Measurements from ENCODE around the gene SAPCD2.

Gene SAPCD2

DNA sequence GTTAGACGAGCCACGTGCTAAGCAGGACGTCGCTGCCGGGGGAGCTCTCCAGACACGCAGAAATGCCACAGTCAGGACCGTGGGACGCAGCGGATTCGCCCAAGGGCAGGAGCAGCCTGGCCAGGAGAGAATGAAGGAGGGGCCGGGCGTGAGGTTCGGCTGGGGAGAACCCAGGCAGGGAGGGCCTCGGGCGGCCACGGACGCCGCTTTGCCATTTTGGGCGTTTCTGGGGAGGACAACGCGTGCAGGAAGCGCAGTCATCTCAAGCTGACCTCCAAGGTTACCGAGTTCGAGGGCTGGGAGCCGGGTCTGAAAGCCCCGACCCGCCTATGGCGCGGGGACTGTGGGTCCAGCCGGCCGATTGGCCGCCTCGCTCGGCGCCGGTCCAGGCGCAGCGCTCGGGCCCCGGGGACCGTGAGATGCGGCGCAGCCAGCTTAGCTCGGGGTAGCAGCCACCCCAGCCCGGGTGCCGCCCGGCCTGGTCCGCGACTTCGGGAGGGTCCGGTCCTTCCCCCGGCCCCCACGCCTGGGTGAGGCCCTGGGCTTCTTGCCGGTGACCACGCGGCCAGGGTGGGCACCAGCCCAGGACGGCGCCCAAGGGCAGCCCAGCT lies 15.7 kb upstream of the SAPCD2 start:
- Histone ChIP-seq H3K9me2 (ENCODE audit: low read depth, low read length) (no peaks in the 10 kb centered on the region), H2AFZ (ENCODE audit: low read length) (no peak overlapping the region), H3F3A (ENCODE audit: insufficient read depth, low read length) (no peaks in the 10 kb centered on the region), H4K20me1 (ENCODE audit: insufficient read depth, low read length) (no peaks in the 10 kb centered on the region), H3K27me3 (ENCODE audit: insufficient read depth, low read length) (no peaks in the 10 kb centered on the region; the same call in 1 of the 2 replicates), H3K4me1 (ENCODE audit: insufficient read depth, low read length, severe bottlenecking) (peaks cover 34% of the 10 kb centered on the region), H3K27ac (ENCODE audit: low read depth, low read length, poor library complexity, severe bottlenecking) (peak overlapping the region; percentile 81), H3K4me2 (ENCODE audit: low read length) (peak overlapping the region; percentile 89), H3K36me3 (ENCODE audit: insufficient read depth, low read length) (peaks cover 21% of the 10 kb centered on the region), H3K79me2 (ENCODE audit: insufficient read depth, low read length) (no peaks in the 10 kb centered on the region), H3K9ac (ENCODE audit: low read length) (peak overlapping the region; percentile 86), H3K9me3 (ENCODE audit: low read length) (no peaks in the 10 kb centered on the region), H3K4me3 (ENCODE audit: low read depth, low read length, poor library complexity, severe bottlenecking) (peak overlapping the region; percentile 70)
- no peak for TF ChIP-seq EZH2 (IDR thresholded peaks at IDR 0.05; ENCODE audit: borderline replicate concordance, low read length)
- TF ChIP-seq, protein P1, sequence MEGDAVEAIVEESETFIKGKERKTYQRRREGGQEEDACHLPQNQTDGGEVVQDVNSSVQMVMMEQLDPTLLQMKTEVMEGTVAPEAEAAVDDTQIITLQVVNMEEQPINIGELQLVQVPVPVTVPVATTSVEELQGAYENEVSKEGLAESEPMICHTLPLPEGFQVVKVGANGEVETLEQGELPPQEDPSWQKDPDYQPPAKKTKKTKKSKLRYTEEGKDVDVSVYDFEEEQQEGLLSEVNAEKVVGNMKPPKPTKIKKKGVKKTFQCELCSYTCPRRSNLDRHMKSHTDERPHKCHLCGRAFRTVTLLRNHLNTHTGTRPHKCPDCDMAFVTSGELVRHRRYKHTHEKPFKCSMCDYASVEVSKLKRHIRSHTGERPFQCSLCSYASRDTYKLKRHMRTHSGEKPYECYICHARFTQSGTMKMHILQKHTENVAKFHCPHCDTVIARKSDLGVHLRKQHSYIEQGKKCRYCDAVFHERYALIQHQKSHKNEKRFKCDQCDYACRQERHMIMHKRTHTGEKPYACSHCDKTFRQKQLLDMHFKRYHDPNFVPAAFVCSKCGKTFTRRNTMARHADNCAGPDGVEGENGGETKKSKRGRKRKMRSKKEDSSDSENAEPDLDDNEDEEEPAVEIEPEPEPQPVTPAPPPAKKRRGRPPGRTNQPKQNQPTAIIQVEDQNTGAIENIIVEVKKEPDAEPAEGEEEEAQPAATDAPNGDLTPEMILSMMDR (IDR thresholded peaks at IDR 0.05; ENCODE audit: low read length): no peak

DNA sequence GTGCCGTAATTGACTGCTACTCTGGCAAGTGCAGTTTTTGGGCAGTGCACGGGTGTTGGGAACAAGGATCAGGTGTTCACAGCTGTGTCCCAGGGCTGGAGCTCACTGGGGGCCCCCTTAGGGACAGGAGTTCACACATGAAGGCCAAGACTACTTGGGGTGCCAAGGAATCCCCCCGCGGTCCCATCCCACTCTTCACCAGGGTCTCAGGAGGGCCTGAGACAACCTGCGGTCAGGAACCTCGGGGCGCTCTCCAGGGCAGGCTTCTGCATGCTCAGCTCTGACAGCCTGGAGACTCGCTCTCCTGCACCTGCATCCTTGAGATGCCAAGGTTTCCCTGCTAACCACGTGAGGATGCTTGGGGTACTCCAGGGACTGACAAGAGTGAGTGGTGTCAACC lies 14.2 kb upstream of the SAPCD2 start:
- TF ChIP-seq, protein P1 (IDR thresholded peaks at IDR 0.05; ENCODE audit: low read length): no peak
- no peak for TF ChIP-seq EZH2 (IDR thresholded peaks at IDR 0.05; ENCODE audit: borderline replicate concordance, low read length)
- H3F3A ChIP-seq (ENCODE audit: insufficient read depth, low read length): no peaks in the 10 kb centered on the region
- H3K27me3 ChIP-seq (ENCODE audit: insufficient read depth, low read length): no peaks in the 10 kb centered on the region; the same call in 1 of the 2 replicates
- no peaks in the 10 kb centered on the region for H4K20me1 ChIP-seq (ENCODE audit: insufficient read depth, low read length)
- no peak overlapping the region for H3K4me3 ChIP-seq (ENCODE audit: low read depth, low read length, poor library complexity, severe bottlenecking)
- no peaks in the 10 kb centered on the region for H3K9me2 ChIP-seq (ENCODE audit: low read depth, low read length)
- no peak overlapping the region for H3K27ac ChIP-seq (ENCODE audit: low read depth, low read length, poor library complexity, severe bottlenecking)
- H3K4me1 ChIP-seq (ENCODE audit: insufficient read depth, low read length, severe bottlenecking): peaks cover 34% of the 10 kb centered on the region
- H3K4me2 ChIP-seq (ENCODE audit: low read length): no peak overlapping the region
- H3K79me2 ChIP-seq (ENCODE audit: insufficient read depth, low read length): no peaks in the 10 kb centered on the region
- H3K9me3 ChIP-seq (ENCODE audit: low read length): no peaks in the 10 kb centered on the region
- H3K9ac ChIP-seq (ENCODE audit: low read length): no peak overlapping the region
- peaks cover 32% of the 10 kb centered on the region for H3K36me3 ChIP-seq (ENCODE audit: insufficient read depth, low read length)
- H2AFZ ChIP-seq (ENCODE audit: low read length): no peak overlapping the region

DNA sequence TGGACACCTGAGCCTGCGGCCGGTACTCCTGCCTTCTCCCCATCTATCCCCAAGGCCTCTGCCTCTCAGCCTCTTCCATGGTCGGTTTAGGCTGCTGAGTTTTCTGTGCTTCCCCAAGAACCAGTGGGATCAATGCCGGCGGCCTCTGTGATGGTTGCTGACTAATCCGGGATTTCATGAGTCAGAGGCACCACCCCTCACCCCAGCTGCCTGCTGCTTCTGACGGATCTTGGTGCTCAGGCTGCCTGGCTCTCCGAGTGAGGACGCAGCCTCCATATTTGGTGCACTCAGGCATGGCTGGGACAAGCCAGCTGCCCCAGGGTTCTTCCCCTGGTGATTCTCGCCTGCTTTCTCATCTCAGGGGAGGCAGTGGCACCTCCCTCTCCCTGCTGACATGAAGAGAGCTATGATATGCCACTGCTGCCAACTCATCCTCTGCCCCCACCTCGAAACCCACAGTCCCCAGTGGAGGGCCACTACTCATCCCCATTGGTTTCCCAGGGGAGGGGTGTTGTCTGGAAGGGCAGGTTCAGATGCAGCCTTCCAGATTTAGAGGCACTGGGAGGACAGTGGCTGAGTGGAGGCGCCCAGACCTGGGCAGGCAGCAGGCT lies 13.1 kb upstream of the SAPCD2 start:
- H3K27me3 ChIP-seq (ENCODE audit: insufficient read depth, low read length): no peaks in the 10 kb centered on the region; the same call in 1 of the 2 replicates

More for the DNA sequence above, 13.1 kb upstream of the SAPCD2 start:
- peaks cover 27% of the 10 kb centered on the region for H3K4me1 ChIP-seq (ENCODE audit: insufficient read depth, low read length, severe bottlenecking)
- TF ChIP-seq, protein P1 (IDR thresholded peaks at IDR 0.05; ENCODE audit: low read length): no peak
- TF ChIP-seq EZH2 (IDR thresholded peaks at IDR 0.05; ENCODE audit: borderline replicate concordance, low read length): no peak
- H3K9ac ChIP-seq (ENCODE audit: low read length): no peak overlapping the region
- no peaks in the 10 kb centered on the region for H3K79me2 ChIP-seq (ENCODE audit: insufficient read depth, low read length)
- H3K36me3 ChIP-seq (ENCODE audit: insufficient read depth, low read length): peaks cover 33% of the 10 kb centered on the region
- H4K20me1 ChIP-seq (ENCODE audit: insufficient read depth, low read length): no peaks in the 10 kb centered on the region
- H3K27ac ChIP-seq (ENCODE audit: low read depth, low read length, poor library complexity, severe bottlenecking): peak overlapping the region; percentile 31
- H3K4me2 ChIP-seq (ENCODE audit: low read length): no peak overlapping the region
- H3F3A ChIP-seq (ENCODE audit: insufficient read depth, low read length): no peaks in the 10 kb centered on the region
- H3K9me2 ChIP-seq (ENCODE audit: low read depth, low read length): no peaks in the 10 kb centered on the region
- H3K9me3 ChIP-seq (ENCODE audit: low read length): no peaks in the 10 kb centered on the region
- H3K4me3 ChIP-seq (ENCODE audit: low read depth, low read length, poor library complexity, severe bottlenecking): no peak overlapping the region
- H2AFZ ChIP-seq (ENCODE audit: low read length): no peak overlapping the region
